HEK293 (cell line): ENCODE results near the gene RORC.
A peak's percentile ranks its signal among the peaks of the same experiment; 100 is the strongest.

Source experiments
- ATF2 ChIP-seq: fragments of 450-650 bp; formaldehyde crosslinking; IDR thresholded peaks from 2 replicates; pipeline ENCODE4 v1.5.1; 2016; ENCODE audit warnings: missing biosample characterization, missing genetic modification characterization, low read depth
- HIC1 ChIP-seq: fragments of 450-650 bp; formaldehyde crosslinking; IDR thresholded peaks from 2 replicates; pipeline ENCODE4 v1.5.1; 2016; ENCODE audit warnings: missing biosample characterization, missing genetic modification characterization
- INSM2 ChIP-seq: fragments of 450-650 bp; formaldehyde crosslinking; IDR thresholded peaks from 2 replicates; pipeline ENCODE4 v1.5.1; 2016; ENCODE audit warnings: missing biosample characterization, missing genetic modification characterization
- KLF1 ChIP-seq: fragments of 450-650 bp; formaldehyde crosslinking; IDR thresholded peaks from 2 replicates; pipeline ENCODE4 v1.5.1; 2016; ENCODE audit warnings: missing biosample characterization, missing genetic modification characterization
- KLF17 ChIP-seq: fragments of 450-650 bp; formaldehyde crosslinking; IDR thresholded peaks from 2 replicates; pipeline ENCODE4 v1.5.1; 2016; ENCODE audit warnings: missing biosample characterization, missing genetic modification characterization
- MYNN ChIP-seq: fragments of 450-650 bp; formaldehyde crosslinking; IDR thresholded peaks from 2 replicates; pipeline ENCODE4 v1.5.1; 2016; ENCODE audit warnings: missing biosample characterization, missing genetic modification characterization, borderline replicate concordance
- PRDM1 ChIP-seq: fragments of 450-650 bp; formaldehyde crosslinking; IDR thresholded peaks from 2 replicates; pipeline ENCODE4; 2016; ENCODE audit warnings: missing biosample characterization, missing genetic modification characterization
- PRDM4 ChIP-seq: fragments of 450-650 bp; formaldehyde crosslinking; IDR thresholded peaks from 2 replicates; pipeline ENCODE4 v1.5.1; 2017; ENCODE audit warnings: missing biosample characterization, missing genetic modification characterization
- SCRT1 ChIP-seq: fragments of 450-650 bp; formaldehyde crosslinking; IDR thresholded peaks from 2 replicates; pipeline ENCODE4 v1.5.1; 2016; ENCODE audit warnings: missing biosample characterization, missing genetic modification characterization, borderline replicate concordance
- SP3 ChIP-seq: fragments of 450-650 bp; formaldehyde crosslinking; IDR thresholded peaks from 2 replicates; pipeline ENCODE4 v1.5.1; 2016; ENCODE audit warnings: missing biosample characterization, missing genetic modification characterization
- ZBTB1 ChIP-seq: fragments of 450-650 bp; formaldehyde crosslinking; IDR thresholded peaks from 2 replicates; pipeline ENCODE4 v1.5.1; 2016; ENCODE audit warnings: missing biosample characterization, missing genetic modification characterization
- ZEB2 ChIP-seq: fragments of 450-650 bp; formaldehyde crosslinking; IDR thresholded peaks from 2 replicates; pipeline ENCODE4 v1.5.1; 2016; ENCODE audit warnings: missing biosample characterization, missing genetic modification characterization
- ZFHX2 ChIP-seq: fragments of 450-650 bp; formaldehyde crosslinking; conservative IDR thresholded peaks from 2 replicates; pipeline ENCODE4 v1.5.1; 2016; ENCODE audit warnings: missing biosample characterization, missing genetic modification characterization
- ZFP3 ChIP-seq: fragments of 450-650 bp; formaldehyde crosslinking; IDR thresholded peaks from 2 replicates; pipeline ENCODE4 v1.5.1; 2016; ENCODE audit warnings: low read depth, missing biosample characterization, missing genetic modification characterization
- ZNF155 ChIP-seq: fragments of 450-650 bp; formaldehyde crosslinking; IDR thresholded peaks from 2 replicates; pipeline ENCODE4 v1.5.1; 2016; ENCODE audit warnings: missing biosample characterization, missing genetic modification characterization
- ZNF157 ChIP-seq: fragments of 450-650 bp; formaldehyde crosslinking; IDR thresholded peaks from 2 replicates; pipeline ENCODE4 v1.5.1; 2016; ENCODE audit warnings: missing biosample characterization, missing genetic modification characterization
- ZNF223 ChIP-seq: fragments of 450-650 bp; formaldehyde crosslinking; IDR thresholded peaks from 2 replicates; pipeline ENCODE4 v1.5.1; 2016; ENCODE audit warnings: missing biosample characterization, missing genetic modification characterization
- ZNF24 ChIP-seq: fragments of 450-650 bp; formaldehyde crosslinking; IDR thresholded peaks from 2 replicates; pipeline ENCODE4 v1.5.1; 2016; ENCODE audit warnings: missing biosample characterization, missing genetic modification characterization
- ZNF26 ChIP-seq: fragments of 450-650 bp; formaldehyde crosslinking; IDR thresholded peaks from 2 replicates; pipeline ENCODE4 v1.5.1; 2016; ENCODE audit warnings: missing biosample characterization, missing genetic modification characterization
- ZNF350 ChIP-seq: fragments of 450-650 bp; formaldehyde crosslinking; IDR thresholded peaks from 2 replicates; pipeline ENCODE4 v1.5.0; 2017; ENCODE audit warnings: missing biosample characterization, mild to moderate bottlenecking, missing genetic modification characterization
- ZNF398 ChIP-seq: fragments of 450-650 bp; formaldehyde crosslinking; IDR thresholded peaks from 2 replicates; pipeline ENCODE4 v1.5.1; 2017; ENCODE audit warnings: missing biosample characterization, missing genetic modification characterization
- ZNF404 ChIP-seq: fragments of 450-650 bp; formaldehyde crosslinking; IDR thresholded peaks from 2 replicates; pipeline ENCODE4 v1.5.1; 2017; ENCODE audit warnings: missing biosample characterization, missing genetic modification characterization
- ZNF48 ChIP-seq: fragments of 450-650 bp; formaldehyde crosslinking; IDR thresholded peaks from 2 replicates; pipeline ENCODE4 v1.5.1; 2016; ENCODE audit warnings: missing biosample characterization, missing genetic modification characterization
- ZNF610 ChIP-seq: fragments of 450-650 bp; formaldehyde crosslinking; IDR thresholded peaks from 2 replicates; pipeline ENCODE4 v1.5.1; 2016; ENCODE audit warnings: missing biosample characterization, missing genetic modification characterization, borderline replicate concordance
- ZNF664 ChIP-seq: fragments of 450-650 bp; formaldehyde crosslinking; IDR thresholded peaks from 2 replicates; pipeline ENCODE4 v1.5.1; 2016; ENCODE audit warnings: missing biosample characterization, missing genetic modification characterization
- ZNF776 ChIP-seq: fragments of 450-650 bp; formaldehyde crosslinking; IDR thresholded peaks from 2 replicates; pipeline ENCODE4 v1.5.0; 2017; ENCODE audit warnings: missing biosample characterization, missing genetic modification characterization, borderline replicate concordance
- ZNF792 ChIP-seq: fragments of 450-650 bp; formaldehyde crosslinking; IDR thresholded peaks from 2 replicates; pipeline ENCODE4 v1.5.1; 2016; ENCODE audit warnings: missing biosample characterization, missing genetic modification characterization

Gene RORC

GRCh38 chr1:151790071-151790939 lies 41.3 kb downstream of the RORC start, which contains the start of gene TDRKH (continued):
- TF ChIP-seq HIC1 (tag by site-specific recombination) (peak; percentile 84), ZNF24 (tag by site-specific recombination) (peak; percentile 84; the same call in 1 of the 2 replicates), ZFHX2 (peak; percentile 99), INSM2 (tag by site-specific recombination) (peak; percentile 67), ZNF223 (no peak), ZNF350 (tag by site-specific recombination) (no peak), ZNF26 (tag by site-specific recombination) (no peak), ZNF155 (tag by site-specific recombination) (no peak), ZBTB1 (no peak), SCRT1 (tag by site-specific recombination) (no peak), ZNF157 (tag by site-specific recombination) (no peak), ZNF398 (tag by site-specific recombination) (peak; percentile 89), ZNF610 (tag by site-specific recombination) (peak; percentile 82; the same call in 1 of the 2 replicates), PRDM1 (tag by site-specific recombination) (no peak), ZFP3 (tag by site-specific recombination) (no peak), MYNN (tag by site-specific recombination) (peak; percentile 65; the same call in 1 of the 2 replicates), KLF1 (tag by site-specific recombination) (peak; percentile 73), ZNF48 (tag by site-specific recombination) (no peak), ZNF664 (tag by site-specific recombination) (no peak), ZNF404 (tag by site-specific recombination) (no peak), ZEB2 (peak; percentile 8; the same call in 1 of the 2 replicates), PRDM4 (tag by site-specific recombination) (peak; percentile 63), ZNF792 (peak; percentile 85), KLF17 (peak; percentile 92), SP3 (tag by site-specific recombination) (peak; percentile 83), ATF2 (tag by site-specific recombination) (no peak), ZNF776 (no peak)
